Measurements from ENCODE around the gene RHOBTB1.

RHOBTB1 gene

DNA sequence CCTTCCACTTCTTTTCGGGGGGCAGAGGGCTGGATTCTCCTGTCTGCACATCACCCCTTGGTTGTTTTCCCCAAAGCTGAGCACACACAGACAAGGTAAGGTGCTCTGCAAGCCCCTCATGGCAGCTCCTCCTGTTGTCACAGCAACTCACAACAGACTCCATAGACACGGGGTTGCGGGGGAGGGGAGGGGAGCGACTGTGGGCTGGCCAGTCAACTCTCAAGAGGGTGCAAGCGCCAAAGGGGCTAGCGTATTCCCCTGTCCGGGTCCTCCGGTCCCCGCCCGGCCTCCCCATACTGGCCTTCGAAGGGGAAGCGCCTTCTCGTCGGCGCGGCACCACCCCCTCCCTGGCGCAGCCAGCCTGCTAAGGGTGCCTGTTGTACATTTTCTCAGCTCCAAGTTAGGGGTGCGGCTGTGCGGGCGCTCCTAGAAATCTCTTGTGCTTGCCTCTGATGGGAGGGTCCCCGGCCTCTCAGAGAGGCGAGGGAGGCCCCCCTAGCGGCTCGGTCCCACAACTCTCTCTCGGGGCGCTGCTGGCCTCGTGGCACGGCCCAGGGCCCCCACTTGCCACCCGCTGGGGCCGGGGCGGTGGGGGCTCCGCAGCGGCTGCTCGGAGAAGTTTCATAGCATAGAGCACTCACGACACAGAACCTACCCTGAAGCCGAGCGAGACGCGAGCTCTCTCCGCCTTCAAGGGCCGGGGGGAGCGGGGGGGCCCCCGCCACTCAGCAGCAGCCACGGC lies 498 bp downstream of the RHOBTB1 start:
- TF ChIP-seq TAF1 (IDR thresholded peaks at IDR 0.05; ENCODE audit: borderline replicate concordance, insufficient read depth, low read length) (no peak), FOXP2 (optimal IDR thresholded peaks at IDR 0.05; ENCODE audit: borderline replicate concordance, extremely low read depth, extremely low read length, insufficient read depth) (no peak), SIN3A (IDR thresholded peaks at IDR 0.05; ENCODE audit: borderline replicate concordance, insufficient read depth, low read length) (peak; percentile 53; the same call in 1 of the 2 replicates), POLR2AphosphoS5 (IDR thresholded peaks at IDR 0.05; ENCODE audit: low read depth, low read length) (no peak; the same call in 1 of the 2 replicates)

DNA sequence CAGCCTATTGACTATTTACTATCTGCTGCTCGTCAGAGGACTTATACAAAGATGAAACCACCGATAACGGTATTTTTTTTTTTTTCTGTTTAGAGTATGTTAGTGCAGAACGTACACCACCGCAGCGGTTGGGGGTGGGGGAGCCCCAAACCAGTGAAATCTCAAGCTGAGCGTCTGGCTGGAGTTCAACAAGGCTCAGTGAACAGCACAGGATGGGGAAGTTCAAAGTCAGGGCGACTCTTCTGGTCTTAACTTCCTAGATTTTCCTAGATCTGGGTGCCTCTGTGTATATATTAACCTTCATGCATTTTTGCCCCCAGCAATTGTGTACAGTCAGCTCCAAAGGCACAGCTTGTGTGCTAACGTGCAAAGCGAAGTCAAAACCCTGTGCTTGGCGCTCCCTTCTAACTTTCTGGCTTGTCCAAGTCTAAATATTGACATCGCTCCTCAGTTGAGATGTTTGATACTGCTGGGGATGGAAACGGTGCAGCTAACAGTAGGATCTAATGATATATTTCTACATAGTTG lies 1.1 kb downstream of the RHOBTB1 start:
- TF ChIP-seq SIN3A (IDR thresholded peaks at IDR 0.05; ENCODE audit: borderline replicate concordance, insufficient read depth, low read length) (no peak), TAF1 (IDR thresholded peaks at IDR 0.05; ENCODE audit: borderline replicate concordance, insufficient read depth, low read length) (no peak), FOXP2 (optimal IDR thresholded peaks at IDR 0.05; ENCODE audit: borderline replicate concordance, extremely low read depth, extremely low read length, insufficient read depth) (no peak), POLR2AphosphoS5 (IDR thresholded peaks at IDR 0.05; ENCODE audit: low read depth, low read length) (no peak)
- TF ChIP-seq, protein P1, sequence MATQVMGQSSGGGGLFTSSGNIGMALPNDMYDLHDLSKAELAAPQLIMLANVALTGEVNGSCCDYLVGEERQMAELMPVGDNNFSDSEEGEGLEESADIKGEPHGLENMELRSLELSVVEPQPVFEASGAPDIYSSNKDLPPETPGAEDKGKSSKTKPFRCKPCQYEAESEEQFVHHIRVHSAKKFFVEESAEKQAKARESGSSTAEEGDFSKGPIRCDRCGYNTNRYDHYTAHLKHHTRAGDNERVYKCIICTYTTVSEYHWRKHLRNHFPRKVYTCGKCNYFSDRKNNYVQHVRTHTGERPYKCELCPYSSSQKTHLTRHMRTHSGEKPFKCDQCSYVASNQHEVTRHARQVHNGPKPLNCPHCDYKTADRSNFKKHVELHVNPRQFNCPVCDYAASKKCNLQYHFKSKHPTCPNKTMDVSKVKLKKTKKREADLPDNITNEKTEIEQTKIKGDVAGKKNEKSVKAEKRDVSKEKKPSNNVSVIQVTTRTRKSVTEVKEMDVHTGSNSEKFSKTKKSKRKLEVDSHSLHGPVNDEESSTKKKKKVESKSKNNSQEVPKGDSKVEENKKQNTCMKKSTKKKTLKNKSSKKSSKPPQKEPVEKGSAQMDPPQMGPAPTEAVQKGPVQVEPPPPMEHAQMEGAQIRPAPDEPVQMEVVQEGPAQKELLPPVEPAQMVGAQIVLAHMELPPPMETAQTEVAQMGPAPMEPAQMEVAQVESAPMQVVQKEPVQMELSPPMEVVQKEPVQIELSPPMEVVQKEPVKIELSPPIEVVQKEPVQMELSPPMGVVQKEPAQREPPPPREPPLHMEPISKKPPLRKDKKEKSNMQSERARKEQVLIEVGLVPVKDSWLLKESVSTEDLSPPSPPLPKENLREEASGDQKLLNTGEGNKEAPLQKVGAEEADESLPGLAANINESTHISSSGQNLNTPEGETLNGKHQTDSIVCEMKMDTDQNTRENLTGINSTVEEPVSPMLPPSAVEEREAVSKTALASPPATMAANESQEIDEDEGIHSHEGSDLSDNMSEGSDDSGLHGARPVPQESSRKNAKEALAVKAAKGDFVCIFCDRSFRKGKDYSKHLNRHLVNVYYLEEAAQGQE (IDR thresholded peaks at IDR 0.05; ENCODE audit: insufficient read depth in 1 of 2, low read depth in 2 of 2, low read length in 2 of 2) = no peak

DNA sequence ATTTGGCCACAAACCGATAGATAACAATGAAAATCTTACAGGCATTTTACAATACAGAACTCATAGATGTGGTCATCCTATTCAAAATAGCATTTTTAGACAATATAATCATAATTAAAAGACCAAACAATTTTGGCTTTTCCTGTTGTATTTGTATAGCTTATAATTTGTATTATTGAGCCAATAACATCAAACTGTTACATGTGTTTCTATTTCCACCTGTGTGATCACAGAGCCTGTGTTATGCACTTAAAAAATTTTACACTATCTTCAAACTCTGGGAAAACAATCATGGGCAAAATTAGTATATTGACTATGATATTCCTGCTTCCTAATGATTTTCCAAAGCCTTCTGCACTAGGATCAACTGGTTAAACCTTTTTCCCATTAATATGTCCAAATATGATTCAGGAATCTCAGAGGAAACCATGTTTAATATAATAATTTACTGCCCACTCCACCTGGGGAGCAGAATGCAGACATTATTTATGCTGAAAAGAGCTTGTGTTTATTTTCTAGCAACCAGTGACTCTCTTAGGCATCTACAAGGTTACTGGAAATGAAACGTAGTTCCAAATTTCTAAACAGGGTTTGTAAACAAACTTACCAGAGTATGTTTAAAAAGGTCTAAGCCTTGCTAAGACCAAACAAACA lies 1.7 kb downstream of the RHOBTB1 start:
- TF ChIP-seq POLR2AphosphoS5 (IDR thresholded peaks at IDR 0.05; ENCODE audit: low read depth, low read length) = no peak
- no peak for TF ChIP-seq FOXP2 (optimal IDR thresholded peaks at IDR 0.05; ENCODE audit: borderline replicate concordance, extremely low read depth, extremely low read length, insufficient read depth)
- no peak for TF ChIP-seq SIN3A (IDR thresholded peaks at IDR 0.05; ENCODE audit: borderline replicate concordance, insufficient read depth, low read length)
- no peak for TF ChIP-seq TAF1 (IDR thresholded peaks at IDR 0.05; ENCODE audit: borderline replicate concordance, insufficient read depth, low read length)
- TF ChIP-seq, protein P1 (IDR thresholded peaks at IDR 0.05; ENCODE audit: insufficient read depth in 1 of 2, low read depth in 2 of 2, low read length in 2 of 2) = no peak

DNA sequence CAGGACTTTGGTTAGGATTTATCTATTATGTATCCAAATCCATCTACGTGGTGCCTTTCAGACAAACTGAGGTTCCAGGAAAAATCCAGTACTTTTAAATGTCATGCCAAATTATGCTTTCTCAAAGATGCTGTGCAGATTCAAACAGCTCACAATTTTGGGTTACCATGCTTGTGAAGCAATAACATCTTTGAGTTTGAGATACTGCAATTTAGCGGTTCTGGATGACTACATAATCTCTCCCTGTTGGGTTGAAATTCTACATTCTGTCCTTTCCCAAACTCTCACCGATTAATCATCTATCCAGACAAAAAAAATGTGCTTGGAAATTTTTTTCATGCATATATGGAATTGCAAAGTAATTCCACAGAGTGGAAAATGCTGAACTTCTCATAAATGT lies 3.5 kb downstream of the RHOBTB1 start:
- TF ChIP-seq TAF1 (IDR thresholded peaks at IDR 0.05; ENCODE audit: borderline replicate concordance, insufficient read depth, low read length) = no peak
- TF ChIP-seq, protein P1 (IDR thresholded peaks at IDR 0.05; ENCODE audit: insufficient read depth in 1 of 2, low read depth in 2 of 2, low read length in 2 of 2) = no peak
- no peak for TF ChIP-seq FOXP2 (optimal IDR thresholded peaks at IDR 0.05; ENCODE audit: borderline replicate concordance, extremely low read depth, extremely low read length, insufficient read depth)

DNA sequence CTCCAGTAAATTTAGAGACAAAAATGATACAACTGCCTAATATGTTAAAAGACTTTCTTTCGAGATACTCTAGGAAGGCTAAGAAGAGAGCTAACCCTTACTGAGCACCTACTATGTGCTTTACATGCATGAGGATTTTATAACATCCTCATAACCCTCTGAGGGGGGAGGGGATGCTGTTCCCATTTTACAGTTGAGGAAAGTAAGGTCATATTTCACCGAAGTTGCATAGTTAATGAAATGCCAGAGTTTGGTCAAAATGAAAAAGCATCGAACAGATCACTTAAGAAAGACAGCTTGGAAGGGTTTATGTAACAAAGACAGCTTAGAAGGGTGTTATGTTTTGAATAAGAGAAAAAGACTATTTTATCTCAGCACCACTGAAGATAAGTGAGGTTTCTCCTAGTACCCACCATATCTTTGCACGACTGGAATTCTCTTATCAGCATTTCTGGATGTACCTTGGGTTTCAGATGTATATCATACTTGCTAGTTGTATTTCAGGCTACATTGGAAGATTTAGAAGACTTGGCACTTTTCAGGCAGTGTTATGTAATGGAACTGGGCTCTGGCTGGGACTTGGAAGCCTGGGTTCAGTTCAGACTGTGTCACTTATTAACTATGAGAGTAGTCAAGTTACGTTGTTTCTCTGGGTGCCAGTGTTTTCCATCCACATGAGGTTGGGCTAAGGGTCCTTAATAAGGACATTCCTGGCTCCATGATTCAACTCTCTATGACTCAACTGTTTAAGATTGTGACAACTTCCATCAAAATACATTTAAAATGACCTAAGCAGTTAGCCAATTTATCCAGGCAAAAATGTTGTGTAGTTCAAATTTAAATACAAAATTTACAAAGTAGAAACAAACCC lies 6.0 kb downstream of the RHOBTB1 start:
- TF ChIP-seq, protein P1 (IDR thresholded peaks at IDR 0.05; ENCODE audit: insufficient read depth in 1 of 2, low read depth in 2 of 2, low read length in 2 of 2) = no peak
- no peak for TF ChIP-seq POLR2AphosphoS5 (IDR thresholded peaks at IDR 0.05; ENCODE audit: low read depth, low read length)
